ENCODE data around the gene TTYH2.

The TTYH2 gene

DNA sequence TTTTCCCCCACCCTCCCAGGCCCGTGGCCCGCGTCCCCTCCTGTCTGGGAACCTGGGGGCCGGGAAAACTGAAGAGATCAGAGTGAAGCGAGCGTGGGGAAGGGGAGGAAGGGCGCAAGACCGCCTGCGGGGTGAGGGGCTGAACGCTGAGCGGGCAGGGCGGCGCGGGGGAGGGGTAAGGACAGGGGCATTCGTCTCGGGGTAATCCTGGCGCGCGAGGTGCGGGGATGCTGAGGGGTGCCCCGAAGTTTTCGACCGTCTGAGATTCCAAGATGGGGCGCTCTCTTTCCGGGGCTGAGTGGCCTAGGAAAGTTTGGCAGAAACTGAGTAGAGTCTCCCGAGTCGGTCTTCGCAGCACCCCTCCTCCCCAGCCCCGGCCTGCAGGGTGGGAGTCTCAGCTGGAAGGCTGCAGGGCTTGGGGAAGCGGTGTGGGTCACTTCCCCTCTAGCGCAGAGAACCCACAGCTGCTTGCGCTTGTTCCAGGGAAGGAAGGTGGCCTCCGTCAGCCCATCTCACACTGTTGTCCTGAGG lies 555 bp downstream of the TTYH2 start:
- H3K4me3 ChIP-seq (ENCODE audit: low read depth, low read length), result peak overlapping the region; percentile 36
- in situ Hi-C loops (cut with HindIII; ENCODE audit: low sequenced_read_pairs), result no loop called here

DNA sequence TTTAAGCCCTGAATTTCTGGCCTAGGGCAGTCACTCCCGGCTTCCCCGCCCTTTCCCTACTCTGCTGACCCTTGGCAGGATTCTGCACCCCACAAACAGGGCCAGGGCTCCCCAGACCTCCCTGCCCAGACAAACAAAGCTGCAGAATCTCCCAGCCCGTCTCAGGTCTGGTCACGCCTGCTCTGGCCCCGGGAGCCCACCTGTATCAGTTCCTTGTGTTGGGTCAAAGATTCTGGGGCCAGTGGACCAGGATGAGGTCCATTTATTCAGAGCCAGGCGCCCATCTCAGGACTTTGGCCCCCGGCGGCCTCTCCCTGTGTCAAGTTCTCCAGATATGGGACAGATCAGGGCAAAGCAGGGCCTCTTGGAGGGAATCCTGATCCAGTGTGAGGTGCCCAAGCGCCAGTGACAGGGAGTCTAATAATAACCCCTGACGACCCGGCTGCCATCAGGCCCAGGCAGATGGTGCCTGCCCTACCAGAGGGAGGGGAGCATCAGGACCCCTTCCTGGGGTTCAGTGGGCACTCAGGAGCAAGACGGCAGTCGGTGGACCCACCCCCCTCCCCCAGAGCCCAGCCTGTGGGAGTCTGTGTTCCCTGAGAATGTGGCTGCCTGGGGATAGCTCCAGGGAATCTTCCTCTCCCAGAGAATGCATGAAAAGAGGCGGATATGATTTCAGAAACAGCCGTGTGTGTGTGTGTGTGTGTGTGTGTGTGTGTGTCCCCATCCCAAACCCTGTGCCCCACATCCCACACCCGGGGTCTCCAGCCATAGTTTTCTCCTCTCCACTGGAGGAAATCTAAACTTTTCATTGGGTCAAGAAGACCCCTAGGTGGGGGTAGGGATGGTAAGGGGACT lies 1.3 kb downstream of the TTYH2 start:
- H3K4me3 ChIP-seq (ENCODE audit: low read depth, low read length), result no peak overlapping the region
- in situ Hi-C loops (cut with HindIII; ENCODE audit: low sequenced_read_pairs), result no loop called here
- DNase-seq (ENCODE audit: low read depth, low spot score), result no peak
- TF ChIP-seq, protein P1, sequence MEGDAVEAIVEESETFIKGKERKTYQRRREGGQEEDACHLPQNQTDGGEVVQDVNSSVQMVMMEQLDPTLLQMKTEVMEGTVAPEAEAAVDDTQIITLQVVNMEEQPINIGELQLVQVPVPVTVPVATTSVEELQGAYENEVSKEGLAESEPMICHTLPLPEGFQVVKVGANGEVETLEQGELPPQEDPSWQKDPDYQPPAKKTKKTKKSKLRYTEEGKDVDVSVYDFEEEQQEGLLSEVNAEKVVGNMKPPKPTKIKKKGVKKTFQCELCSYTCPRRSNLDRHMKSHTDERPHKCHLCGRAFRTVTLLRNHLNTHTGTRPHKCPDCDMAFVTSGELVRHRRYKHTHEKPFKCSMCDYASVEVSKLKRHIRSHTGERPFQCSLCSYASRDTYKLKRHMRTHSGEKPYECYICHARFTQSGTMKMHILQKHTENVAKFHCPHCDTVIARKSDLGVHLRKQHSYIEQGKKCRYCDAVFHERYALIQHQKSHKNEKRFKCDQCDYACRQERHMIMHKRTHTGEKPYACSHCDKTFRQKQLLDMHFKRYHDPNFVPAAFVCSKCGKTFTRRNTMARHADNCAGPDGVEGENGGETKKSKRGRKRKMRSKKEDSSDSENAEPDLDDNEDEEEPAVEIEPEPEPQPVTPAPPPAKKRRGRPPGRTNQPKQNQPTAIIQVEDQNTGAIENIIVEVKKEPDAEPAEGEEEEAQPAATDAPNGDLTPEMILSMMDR (IDR thresholded peaks at IDR 0.05; ENCODE audit: low read depth, low read length), result no peak

More for the DNA sequence above, 555 bp downstream of the TTYH2 start:
- TF ChIP-seq, protein P1 (IDR thresholded peaks at IDR 0.05; ENCODE audit: low read depth, low read length), result no peak
- no peak for DNase-seq (ENCODE audit: low read depth, low spot score)

GRCh38 chr17:74215342-74215727 lies 2.0 kb downstream of the TTYH2 start:
- no peak overlapping the region for H3K4me3 ChIP-seq (ENCODE audit: low read depth, low read length)
- in situ Hi-C loops (cut with HindIII; ENCODE audit: low sequenced_read_pairs), result no loop called here

DNA sequence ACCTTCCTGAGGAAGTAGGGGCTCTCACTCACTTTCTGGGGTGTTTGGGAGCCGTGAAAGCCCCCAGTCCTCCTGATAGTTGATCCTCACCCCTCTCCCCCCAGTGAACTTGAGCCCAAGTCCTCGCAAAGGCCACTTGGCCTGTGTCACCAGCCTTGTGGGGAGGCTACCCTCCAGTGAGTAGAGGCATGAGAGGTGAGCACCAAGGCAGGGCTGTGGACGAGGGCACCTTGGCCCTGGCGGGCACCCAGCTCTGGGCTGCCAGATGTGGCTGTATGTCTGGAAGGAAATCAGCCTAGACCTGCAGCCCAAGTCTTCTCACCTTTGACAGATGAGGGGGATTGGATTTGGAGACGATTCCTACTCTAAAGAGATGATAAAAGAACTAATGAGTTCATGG lies 3.1 kb downstream of the TTYH2 start:
- no peak for DNase-seq (ENCODE audit: low read depth, low spot score)
- H3K4me3 ChIP-seq (ENCODE audit: low read depth, low read length), result no peak overlapping the region
- TF ChIP-seq, protein P1 (IDR thresholded peaks at IDR 0.05; ENCODE audit: low read depth, low read length), result no peak
- in situ Hi-C loops (cut with HindIII; ENCODE audit: low sequenced_read_pairs), result no loop called here

More at GRCh38 chr17:74215342-74215727, 2.0 kb downstream of the TTYH2 start:
- TF ChIP-seq, protein P1 (IDR thresholded peaks at IDR 0.05; ENCODE audit: low read depth, low read length), result no peak
- DNase-seq (ENCODE audit: low read depth, low spot score), result no peak

GRCh38 chr17:74217037-74217730 lies 3.8 kb downstream of the TTYH2 start:
- H3K4me3 ChIP-seq (ENCODE audit: low read depth, low read length), result no peak overlapping the region
- no peak for DNase-seq (ENCODE audit: low read depth, low spot score)
- TF ChIP-seq, protein P1 (IDR thresholded peaks at IDR 0.05; ENCODE audit: low read depth, low read length), result no peak
- in situ Hi-C loops (cut with HindIII; ENCODE audit: low sequenced_read_pairs), result no loop called here

DNA sequence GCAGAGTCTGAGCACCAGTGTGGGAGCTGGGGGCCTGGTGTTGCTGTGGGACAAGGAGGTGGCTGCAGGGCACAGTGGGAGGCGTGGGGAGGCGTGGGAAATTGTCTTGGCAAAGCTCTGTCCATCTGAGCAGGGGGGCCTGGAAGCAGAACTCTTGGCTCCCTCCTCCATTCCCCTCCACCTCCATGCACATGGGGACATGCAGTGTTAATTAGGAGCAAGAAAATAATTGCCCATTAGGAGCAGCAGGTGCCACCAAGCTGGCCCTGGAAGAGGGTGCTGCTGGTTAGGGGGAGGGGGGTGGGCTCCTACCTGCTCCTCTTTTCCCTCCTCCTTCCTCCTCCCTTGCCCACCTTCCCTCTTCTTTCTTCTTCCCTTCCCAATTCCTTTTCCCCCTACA lies 4.5 kb downstream of the TTYH2 start:
- no peak overlapping the region for H3K4me3 ChIP-seq (ENCODE audit: low read depth, low read length)
- TF ChIP-seq, protein P1 (IDR thresholded peaks at IDR 0.05; ENCODE audit: low read depth, low read length), result no peak
- DNase-seq (ENCODE audit: low read depth, low spot score), result no peak
- in situ Hi-C loops (cut with HindIII; ENCODE audit: low sequenced_read_pairs), result no loop called here

Measured in astrocyte of the spinal cord (primary cell).